HG03064 (cell line): ENCODE data around the gene ZNF197.
"Not testable (repeated sequence)": the region's sequence is repeated elsewhere in the genome, so short reads cannot be mapped to it uniquely, and the experiment has no call there.

Experiments used
- ATAC-seq: cut with Tn5 transposase; IDR thresholded peaks from one replicate; pipeline ENCODE4 v1.9.1; 2021; ENCODE audit warnings: low read depth; ENCODE audit not compliant: unreplicated experiment

The ZNF197 gene

GRCh38 chr3:44659434-44659833 is 34.6 kb downstream of the ZNF197 start:
- ATAC-seq: no peak

- no peak for ATAC-seq
Measured at GRCh38 chr3:44661189-44661588, 36.4 kb downstream of the ZNF197 start.

- no peak for ATAC-seq
Measured at GRCh38 chr3:44665173-44665572, 40.3 kb downstream of the ZNF197 start.

GRCh38 chr3:44666346-44666745 is 41.5 kb downstream of the ZNF197 start:
- ATAC-seq: no peak

- ATAC-seq: no peak
Measured at GRCh38 chr3:44669760-44670159, 44.9 kb downstream of the ZNF197 start.

GRCh38 chr3:44673466-44673865 is 48.6 kb downstream of the ZNF197 start:
- not testable (repeated sequence) for ATAC-seq

GRCh38 chr3:44674211-44674610 is 49.4 kb downstream of the ZNF197 start:
- ATAC-seq: no peak

- no peak for ATAC-seq
Measured at GRCh38 chr3:44678480-44679116, 53.8 kb downstream of the ZNF197 start.

- no peak for ATAC-seq
Measured at GRCh38 chr3:44680921-44681455, 56.2 kb downstream of the ZNF197 start.

- no peak for ATAC-seq
Measured at GRCh38 chr3:44682182-44682896, 57.5 kb downstream of the ZNF197 start.

GRCh38 chr3:44685128-44685800 is 60.4 kb downstream of the ZNF197 start:
- peak; percentile 81 for ATAC-seq

GRCh38 chr3:44687898-44688297 is 63.1 kb downstream of the ZNF197 start:
- no peak for ATAC-seq
